Activated T-cell treated with anti-CD3 and anti-CD28 coated beads, Interleukin-2, amount 50 U/mL, for 72 hours (primary cell): Measurements from ENCODE around the gene CADM2. TPM values are rescaled to one million over a fixed set of nuclear protein-coding genes. Genes with fewer than 3 reads are reported as not detected.
"Not testable (repeated sequence)": the region's sequence is repeated elsewhere in the genome, so short reads cannot be mapped to it uniquely, and the experiment has no call there.

Experiments
- ATAC-seq, 2 donors: fragments of 150-1000 bp; cut with Tn5 transposase; replicated peaks in 1 of 2; 2 replicates each; pipeline ENCODE4 v1.10.0; 2021; ENCODE audit warnings: moderate library complexity in 2 of 2, mild to moderate bottlenecking in 1 of 2
- DNase-seq, 2 donors: peaks; one replicate each; pipeline ENCODE4 v3.0.0; 2021 to 2022; ENCODE audit warnings: mixed read lengths in 1 of 2
- H3K27ac Mint-ChIP-seq: one replicate; pipeline ENCODE4 v1.8.0; 2022; ENCODE audit warnings: mild to moderate bottlenecking, moderate library complexity, mixed read lengths
- H3K27me3 Mint-ChIP-seq: one replicate; pipeline ENCODE4 v1.8.0; 2022; ENCODE audit warnings: low read depth, mixed read lengths
- H3K36me3 Mint-ChIP-seq, 2 donors: one replicate each; pipeline ENCODE4 v1.8.0; 2022; ENCODE audit warnings: mixed read lengths in 2 of 2, mild to moderate bottlenecking in 1 of 2; ENCODE audit not compliant: insufficient read depth in 2 of 2
- H3K4me1 Mint-ChIP-seq: one replicate; pipeline ENCODE4 v1.8.0; 2022; ENCODE audit warnings: low read depth, mixed read lengths
- H3K4me3 Mint-ChIP-seq, 2 donors: one replicate each; pipeline ENCODE4 v1.8.0; 2022; ENCODE audit warnings: mild to moderate bottlenecking in 2 of 2, mixed read lengths in 2 of 2, moderate library complexity in 2 of 2
- H3K9me3 Mint-ChIP-seq, 2 donors: one replicate each; pipeline ENCODE4 v1.8.0; 2022; ENCODE audit warnings: mixed read lengths in 2 of 2
- total RNA-seq, 2 donors: library from RNA; stranded (reverse); gene quantifications; one replicate each; pipeline ENCODE4 v1.2.3, GENCODE V29; 2022

CADM2 gene
- total RNA-seq, 2 donors from 2014 or later: not detected

DNA sequence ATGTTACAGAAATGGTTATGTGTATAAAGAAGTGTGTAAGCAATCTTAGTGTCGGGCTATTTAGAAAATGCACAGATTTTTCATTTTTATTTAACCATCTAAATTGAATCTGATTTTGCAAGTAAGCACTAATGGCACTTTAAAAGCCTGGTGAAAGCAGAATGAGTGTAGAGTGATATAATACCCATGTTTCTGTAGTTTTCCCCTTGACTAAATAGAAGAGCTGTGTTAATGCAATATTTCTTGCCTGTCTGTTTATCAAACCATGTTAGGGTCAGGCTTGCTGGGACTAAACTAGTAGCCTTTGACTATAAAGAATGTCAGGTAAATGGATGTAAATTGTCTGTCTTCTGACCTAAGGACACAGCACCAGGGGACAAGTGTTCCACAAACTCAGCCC lies 714.0 kb downstream of the CADM2 start:
- no peak overlapping the region for H3K27ac Mint-ChIP-seq
- H3K27me3 Mint-ChIP-seq: no peaks in the 10 kb centered on the region
- no peaks in the 10 kb centered on the region for H3K4me1 Mint-ChIP-seq
- ATAC-seq: no peak
- no peak for DNase-seq
- no peak overlapping the region for H3K4me3 Mint-ChIP-seq
- no peaks in the 10 kb centered on the region for H3K36me3 Mint-ChIP-seq
- peaks cover 4 to 10% of the 10 kb centered on the region in 2 donors for H3K9me3 Mint-ChIP-seq

DNA sequence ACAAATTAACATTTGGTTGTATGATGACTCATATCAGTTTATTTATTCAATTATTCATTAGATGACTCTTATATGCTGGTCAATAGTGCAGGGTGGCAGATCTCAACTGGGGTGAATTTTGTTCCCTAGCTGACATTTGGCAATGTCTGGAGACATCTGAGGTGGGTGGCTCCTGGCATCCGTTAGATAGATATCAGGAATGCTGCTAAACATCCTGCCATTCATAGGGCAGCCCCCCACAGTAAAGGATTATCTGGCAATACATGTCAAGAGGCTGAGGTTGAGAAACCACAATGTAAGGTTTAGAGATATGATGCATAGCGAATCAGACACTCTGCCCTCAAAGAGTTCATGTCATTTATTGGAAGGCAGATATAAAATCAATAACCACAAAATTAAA lies 719.9 kb downstream of the CADM2 start:
- Mint-ChIP-seq H3K9me3 (peaks cover 0 to 2% of the 10 kb centered on the region in 2 donors), H3K27ac (no peak overlapping the region), H3K36me3 (no peaks in the 10 kb centered on the region), H3K27me3 (no peaks in the 10 kb centered on the region), H3K4me1 (no peaks in the 10 kb centered on the region), H3K4me3 (no peak overlapping the region)
- DNase-seq: no peak
- ATAC-seq: no peak

DNA sequence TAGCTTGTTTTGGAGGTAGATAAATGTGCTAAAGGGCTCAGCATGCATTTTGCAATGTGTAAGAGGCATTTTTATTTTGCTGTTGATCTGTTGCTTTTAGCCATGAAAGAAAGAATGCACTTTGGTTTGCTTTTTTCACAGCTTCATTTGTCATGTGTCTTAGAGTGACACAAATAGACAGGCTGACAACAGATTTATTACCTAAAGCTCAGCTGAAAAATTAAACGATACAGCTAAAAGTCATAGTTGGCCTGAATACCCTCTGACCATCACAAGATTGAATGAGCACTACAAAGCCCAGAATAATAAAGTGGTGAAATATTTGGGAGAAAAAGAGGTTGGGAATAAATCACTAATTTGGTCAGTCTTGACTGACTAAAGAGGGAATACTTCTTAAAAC lies 723.1 kb downstream of the CADM2 start:
- H3K9me3 Mint-ChIP-seq: peaks cover 0 to 3% of the 10 kb centered on the region in 2 donors
- DNase-seq: no peak
- H3K27ac Mint-ChIP-seq: no peak overlapping the region
- no peaks in the 10 kb centered on the region for H3K27me3 Mint-ChIP-seq
- no peak for ATAC-seq
- peaks cover 0 to 1% of the 10 kb centered on the region in 2 donors for H3K36me3 Mint-ChIP-seq
- no peaks in the 10 kb centered on the region for H3K4me1 Mint-ChIP-seq
- no peak overlapping the region for H3K4me3 Mint-ChIP-seq

DNA sequence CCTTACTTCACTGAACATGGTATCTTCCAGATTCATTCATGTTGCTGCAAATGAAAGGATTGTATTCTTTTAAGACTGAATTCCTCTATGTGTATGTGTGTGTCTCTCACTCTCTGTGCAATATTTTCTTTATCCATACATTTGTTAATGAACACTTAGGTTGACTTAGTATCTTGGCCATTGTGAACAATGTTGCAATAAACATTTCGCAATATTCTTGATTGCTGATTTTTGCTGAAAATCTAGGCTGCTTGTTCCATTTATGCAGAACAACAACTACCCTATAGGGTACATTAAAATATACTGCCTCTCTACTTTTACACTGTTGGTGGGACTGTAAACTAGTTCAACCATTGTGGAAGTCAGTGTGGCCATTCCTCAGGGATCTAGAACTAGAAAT lies 732.4 kb downstream of the CADM2 start:
- ATAC-seq: no peak
- H3K27ac Mint-ChIP-seq: no peak overlapping the region
- H3K4me1 Mint-ChIP-seq: no peaks in the 10 kb centered on the region
- H3K4me3 Mint-ChIP-seq: no peak overlapping the region
- DNase-seq: no peak
- H3K36me3 Mint-ChIP-seq: peaks cover 1 to 2% of the 10 kb centered on the region in 2 donors
- H3K9me3 Mint-ChIP-seq: peaks cover 3 to 4% of the 10 kb centered on the region in 2 donors
- H3K27me3 Mint-ChIP-seq: no peaks in the 10 kb centered on the region

DNA sequence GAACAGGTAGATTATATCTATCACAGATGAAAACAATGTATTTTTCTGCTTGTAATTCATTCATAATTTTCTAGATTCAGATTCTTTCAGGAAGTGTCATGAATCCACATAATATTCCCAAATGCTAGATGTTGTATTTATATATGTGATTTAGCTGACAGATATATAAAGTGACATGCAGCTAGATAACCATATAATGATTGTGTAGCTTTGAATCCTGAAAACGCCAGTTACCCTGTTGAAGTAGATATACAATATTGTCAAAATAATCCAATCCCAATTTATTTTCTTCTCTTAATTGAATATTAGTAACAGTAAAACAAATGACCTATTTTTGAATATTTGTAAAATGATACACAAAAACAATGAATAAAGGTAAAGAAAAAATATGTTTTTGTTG lies 738.4 kb downstream of the CADM2 start:
- H3K4me3 Mint-ChIP-seq: no peak overlapping the region
- no peak for ATAC-seq

DNA sequence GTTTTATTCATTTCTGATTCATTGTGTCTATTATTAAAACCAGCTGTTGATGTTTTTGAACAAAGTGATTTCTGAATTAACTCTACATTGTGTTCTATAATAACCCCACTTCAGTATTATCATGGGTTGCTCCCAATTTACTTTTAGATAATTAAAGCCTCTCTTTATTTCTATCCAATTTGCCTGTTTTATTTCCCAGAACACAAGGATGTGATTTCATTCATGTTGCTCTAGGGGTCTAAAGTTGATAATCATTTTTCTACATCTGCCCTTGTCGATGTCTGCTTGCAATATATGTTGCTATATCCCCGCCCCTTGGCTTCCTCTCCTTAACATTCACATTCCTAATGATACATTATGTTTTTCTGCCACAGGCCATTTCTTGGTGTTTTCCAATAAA lies 747.3 kb downstream of the CADM2 start:
- DNase-seq (no peak), ATAC-seq (no peak)
- H3K4me3 Mint-ChIP-seq: no peak overlapping the region
- H3K9me3 Mint-ChIP-seq: peaks cover 3 to 6% of the 10 kb centered on the region in 2 donors
- no peak overlapping the region for H3K27ac Mint-ChIP-seq
- no peaks in the 10 kb centered on the region for H3K27me3 Mint-ChIP-seq
- H3K4me1 Mint-ChIP-seq: no peaks in the 10 kb centered on the region
- H3K36me3 Mint-ChIP-seq: no peaks in the 10 kb centered on the region

More for the DNA sequence above, 738.4 kb downstream of the CADM2 start:
- no peaks in the 10 kb centered on the region for H3K27me3 Mint-ChIP-seq
- no peak overlapping the region for H3K27ac Mint-ChIP-seq
- DNase-seq: no peak
- peaks cover 1 to 2% of the 10 kb centered on the region in 2 donors for H3K36me3 Mint-ChIP-seq
- peaks cover 6 to 11% of the 10 kb centered on the region in 2 donors for H3K9me3 Mint-ChIP-seq
- H3K4me1 Mint-ChIP-seq: no peaks in the 10 kb centered on the region

DNA sequence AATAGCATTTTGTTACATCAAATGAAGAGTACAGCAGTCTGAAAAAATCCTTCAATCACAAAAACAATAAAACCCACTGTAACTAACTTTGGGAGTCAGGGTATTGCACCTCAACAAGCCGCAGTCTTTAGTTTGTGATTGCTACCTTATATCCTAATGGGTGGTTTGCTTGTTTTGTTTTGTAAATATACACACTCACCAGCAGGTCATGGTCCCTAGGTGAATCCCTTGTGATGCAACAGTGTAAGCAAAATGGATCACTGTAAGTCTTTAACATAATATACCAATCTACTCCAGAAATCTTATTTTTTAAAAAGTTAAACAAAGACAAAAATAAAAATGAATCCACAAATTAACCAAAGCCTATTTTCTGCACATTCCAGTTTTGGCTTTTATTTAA lies 749.5 kb downstream of the CADM2 start:
- H3K27me3 Mint-ChIP-seq, ATAC-seq, H3K4me3 Mint-ChIP-seq, DNase-seq, H3K36me3 Mint-ChIP-seq, H3K27ac Mint-ChIP-seq, H3K9me3 Mint-ChIP-seq, H3K4me1 Mint-ChIP-seq: not testable (repeated sequence)

DNA sequence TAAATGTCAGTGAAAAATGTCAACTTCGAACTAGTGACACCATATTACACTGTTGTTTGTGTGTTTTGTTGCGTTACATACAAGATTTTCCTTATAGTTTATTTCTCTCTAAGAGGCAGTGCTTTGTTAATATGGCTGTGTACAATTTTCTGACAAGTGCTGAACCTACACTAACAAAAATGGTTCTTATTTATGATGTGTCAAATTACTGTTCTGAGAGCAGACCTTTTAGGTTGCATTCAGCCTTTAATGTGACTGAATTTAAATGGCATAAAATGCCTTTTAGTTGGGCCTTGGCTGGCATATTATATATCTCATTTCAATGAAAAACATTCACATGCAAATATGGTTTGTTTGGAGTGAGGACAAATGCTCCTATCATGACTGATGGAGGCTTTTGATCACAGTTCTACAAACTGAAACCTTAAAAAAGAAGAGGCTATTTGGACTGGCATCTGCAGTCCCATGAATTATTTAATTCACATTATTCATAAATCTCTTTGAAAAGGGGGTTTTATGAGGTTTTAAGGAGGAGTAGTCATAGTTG lies 750.6 kb downstream of the CADM2 start:
- H3K27me3 Mint-ChIP-seq: no peaks in the 10 kb centered on the region
- no peak overlapping the region for H3K4me3 Mint-ChIP-seq
- H3K4me1 Mint-ChIP-seq: no peaks in the 10 kb centered on the region
- no peak for DNase-seq
- ATAC-seq: no peak
- H3K27ac Mint-ChIP-seq: no peak overlapping the region
- peaks cover 1 to 8% of the 10 kb centered on the region in 2 donors for H3K9me3 Mint-ChIP-seq
- H3K36me3 Mint-ChIP-seq: no peaks in the 10 kb centered on the region

DNA sequence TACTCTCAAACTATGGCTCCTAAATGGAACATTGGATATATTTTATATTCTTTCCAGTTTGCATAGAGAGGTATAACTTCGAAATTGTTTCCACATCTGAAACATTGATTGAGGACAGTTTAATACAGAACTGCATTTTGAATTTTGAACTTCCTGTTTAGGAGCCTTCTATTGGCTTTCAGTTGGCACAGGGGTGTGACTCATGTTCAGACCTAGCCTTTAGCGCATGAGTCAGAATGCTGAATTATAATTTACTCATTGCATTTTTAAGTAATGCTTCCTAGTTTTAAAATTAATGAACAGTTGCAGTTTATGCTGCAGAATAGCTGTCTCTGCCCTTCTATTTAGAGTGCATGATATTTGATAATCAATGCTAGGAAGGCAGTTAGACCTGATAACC lies 751.7 kb downstream of the CADM2 start:
- Mint-ChIP-seq H3K9me3 (peaks cover 3 to 10% of the 10 kb centered on the region in 2 donors), H3K27me3 (no peaks in the 10 kb centered on the region), H3K27ac (no peak overlapping the region), H3K36me3 (peaks cover 0 to 1% of the 10 kb centered on the region in 2 donors), H3K4me3 (no peak overlapping the region), H3K4me1 (no peaks in the 10 kb centered on the region)
- DNase-seq (no peak), ATAC-seq (no peak)

DNA sequence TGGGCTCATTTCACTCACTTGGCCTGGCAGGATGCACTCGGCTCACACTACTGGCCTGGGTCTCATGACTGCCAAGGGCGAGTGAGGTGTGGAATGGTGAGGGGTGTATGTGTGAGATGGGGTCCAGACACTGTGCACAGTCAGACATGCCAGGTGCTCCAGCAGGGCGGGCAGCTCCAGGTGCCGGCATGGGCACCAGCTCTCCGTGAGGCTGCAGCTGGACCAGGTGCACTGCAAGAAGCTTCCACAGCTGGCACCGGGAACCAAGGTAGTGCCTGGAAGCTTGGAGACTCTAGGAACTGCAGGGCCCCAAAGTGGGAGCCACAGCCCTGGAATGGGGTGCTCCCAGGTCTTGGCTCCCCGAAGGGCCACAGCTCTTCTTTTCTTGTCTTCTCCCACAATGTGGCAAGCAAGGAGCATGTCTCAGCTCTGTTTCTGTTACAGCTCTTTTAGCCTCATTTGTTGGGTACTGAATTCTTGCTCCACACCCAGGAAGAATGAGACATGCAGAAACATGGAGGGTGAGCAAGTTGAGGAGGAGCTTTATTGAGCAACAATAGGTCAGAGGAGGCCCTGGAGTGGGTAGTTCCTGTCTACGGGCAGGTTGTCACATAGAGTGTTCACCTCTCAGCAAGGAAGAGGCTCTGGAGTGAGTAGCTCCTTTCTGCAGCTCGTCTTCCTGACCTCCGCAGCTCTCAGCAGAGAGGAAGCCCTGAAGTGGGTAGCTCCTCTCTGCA lies 762.8 kb downstream of the CADM2 start:
- no peaks in the 10 kb centered on the region for H3K36me3 Mint-ChIP-seq
- no peaks in the 10 kb centered on the region for H3K27me3 Mint-ChIP-seq
- ATAC-seq: no peak
- no peaks in the 10 kb centered on the region for H3K4me1 Mint-ChIP-seq
- no peak overlapping the region for H3K4me3 Mint-ChIP-seq
- no peak overlapping the region for H3K27ac Mint-ChIP-seq
- peaks cover 5% of the 10 kb centered on the region in 2 donors for H3K9me3 Mint-ChIP-seq
- DNase-seq: no peak

DNA sequence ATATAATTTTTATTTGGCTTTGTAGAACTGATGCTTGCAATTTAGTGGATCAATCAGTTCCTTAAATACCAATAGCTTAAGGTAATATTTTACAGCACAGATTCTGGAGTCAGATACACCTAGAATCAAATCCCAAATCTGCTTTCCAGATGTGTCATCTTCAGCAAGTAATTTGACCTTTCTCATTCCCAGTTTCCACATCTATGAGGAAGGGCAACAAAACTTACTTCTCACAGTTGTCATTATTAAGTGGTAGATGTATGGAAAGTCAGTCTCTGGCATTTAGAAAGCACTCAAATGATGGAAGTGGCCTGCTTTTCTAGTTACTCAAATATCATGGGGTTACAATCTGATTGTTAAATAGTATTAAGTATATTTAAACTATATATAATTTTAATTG lies 767.0 kb downstream of the CADM2 start:
- Mint-ChIP-seq H3K4me1 (no peaks in the 10 kb centered on the region), H3K9me3 (peaks cover 3 to 9% of the 10 kb centered on the region in 2 donors), H3K27me3 (no peaks in the 10 kb centered on the region), H3K27ac (no peak overlapping the region), H3K4me3 (no peak overlapping the region), H3K36me3 (no peaks in the 10 kb centered on the region)
- DNase-seq: no peak
- ATAC-seq: no peak

DNA sequence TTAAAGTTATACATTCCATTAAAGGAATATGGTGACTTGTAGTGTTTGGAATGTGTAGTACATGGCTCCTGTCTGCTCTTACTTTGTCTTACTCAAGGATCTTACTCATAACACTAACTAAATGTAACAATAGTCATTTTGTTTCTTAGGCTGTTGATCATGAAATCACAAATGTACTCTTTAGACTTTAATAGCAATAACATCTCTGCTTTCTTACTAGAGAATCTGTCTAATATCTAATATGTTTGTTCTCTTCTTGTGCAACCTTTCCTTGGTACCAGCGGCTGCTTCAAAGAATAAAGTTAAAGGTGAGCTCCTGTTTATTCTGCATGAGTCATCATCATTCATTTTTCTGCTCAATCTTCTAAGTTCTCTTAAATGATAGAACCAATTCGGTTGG lies 767.5 kb downstream of the CADM2 start:
- Mint-ChIP-seq H3K4me3 (no peak overlapping the region), H3K27ac (no peak overlapping the region), H3K9me3 (peaks cover 3 to 8% of the 10 kb centered on the region in 2 donors), H3K4me1 (no peaks in the 10 kb centered on the region), H3K27me3 (no peaks in the 10 kb centered on the region), H3K36me3 (no peaks in the 10 kb centered on the region)
- DNase-seq (no peak), ATAC-seq (no peak)

DNA sequence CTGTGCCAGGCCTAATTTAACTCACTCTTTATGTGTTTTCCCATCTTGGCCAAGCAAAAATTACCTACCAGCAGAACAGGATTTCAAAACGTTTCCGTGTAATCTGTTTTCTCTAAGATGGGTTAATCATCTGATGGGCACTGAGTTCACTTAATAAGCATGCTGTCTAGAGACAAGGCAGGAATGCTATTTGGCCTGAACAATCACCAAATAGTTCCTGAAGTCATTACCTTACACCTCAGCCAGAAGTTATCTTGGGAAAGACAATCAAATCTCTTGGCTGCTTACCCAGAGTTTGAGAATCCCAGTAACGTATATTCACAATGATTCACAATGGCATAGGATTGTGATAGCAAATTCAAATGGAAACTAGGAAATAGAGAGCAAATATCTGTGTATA lies 779.1 kb downstream of the CADM2 start:
- H3K27me3 Mint-ChIP-seq: no peaks in the 10 kb centered on the region
- H3K4me3 Mint-ChIP-seq: no peak overlapping the region
- DNase-seq: no peak
- peaks cover 4 to 8% of the 10 kb centered on the region in 2 donors for H3K9me3 Mint-ChIP-seq
- no peak overlapping the region for H3K27ac Mint-ChIP-seq
- H3K36me3 Mint-ChIP-seq: no peaks in the 10 kb centered on the region
- no peaks in the 10 kb centered on the region for H3K4me1 Mint-ChIP-seq
- no peak for ATAC-seq

DNA sequence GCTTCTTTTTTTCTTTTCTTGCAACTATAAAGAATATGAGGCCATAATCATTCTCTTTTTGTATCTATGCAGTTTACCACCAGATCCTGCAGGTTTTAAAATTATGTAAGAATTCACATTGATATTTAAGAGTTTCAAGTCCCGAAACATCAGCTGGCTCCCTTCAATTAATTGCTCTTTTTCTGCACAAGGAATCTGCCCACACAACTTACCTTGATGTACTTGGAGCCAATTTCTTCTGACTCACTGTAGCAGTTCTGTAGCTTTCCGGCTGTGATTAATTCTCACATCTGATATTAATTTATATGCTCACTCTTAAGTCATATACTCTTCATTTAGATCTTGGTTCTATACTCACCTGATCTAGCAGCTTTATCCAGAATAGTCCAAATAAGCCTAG lies 781.8 kb downstream of the CADM2 start:
- DNase-seq (no peak), ATAC-seq (no peak)
- Mint-ChIP-seq H3K9me3 (peaks cover 4 to 12% of the 10 kb centered on the region in 2 donors), H3K36me3 (no peaks in the 10 kb centered on the region), H3K4me3 (no peak overlapping the region), H3K27ac (no peak overlapping the region), H3K27me3 (no peaks in the 10 kb centered on the region), H3K4me1 (no peaks in the 10 kb centered on the region)
